Stomach (tissue), 4 donors: ENCODE data around the gene TRIM63.

ENCODE experiments used
- CTCF ChIP-seq, 7 experiments: fragments of 450-650 bp in 4 of 7; fragments of 200-600 bp in 3 of 7; sonication (generic) in 3 of 7; IDR thresholded peaks; one replicate each; pipeline ENCODE4 v1.5.1; 2016 to 2019; ENCODE audit warnings: antibody characterized with exemption in 7 of 7, control low read depth in 2 of 7, mild to moderate bottlenecking in 1 of 7
- POLR2A ChIP-seq, 4 donors: fragments of 450-650 bp; IDR thresholded peaks; one replicate each; pipeline ENCODE4 v1.6.1; 2016; ENCODE audit warnings: antibody characterized with exemption in 4 of 4, control low read depth in 2 of 4, mild to moderate bottlenecking in 1 of 4, moderate library complexity in 1 of 4

- TF ChIP-seq POLR2A (IDR thresholded peaks at IDR 0.05): no peak
- no peak for TF ChIP-seq CTCF (IDR thresholded peaks at IDR 0.05)
Measured at GRCh38 chr1:26022404-26022779, 45.0 kb downstream of the TRIM63 start.
